GM23338 (cell line): ENCODE results near the gene DLG2. TPM values are rescaled to one million over a fixed set of nuclear protein-coding genes. Genes with fewer than 3 reads are reported as not detected.

Experiments
- ATAC-seq: fragments of 200-7000 bp; cut with Tn5 transposase; 3 replicates; pipeline ENCODE4 v1.9.1; 2020
- DNase-seq: peaks from one replicate; pipeline ENCODE4 v3.0.0-alpha.2; 2015; ENCODE audit warnings: low spot score
- H2AFZ ChIP-seq: fragments of 200-600 bp; sonication (generic); 2 replicates; pipeline ENCODE4 v1.8.0; 2016; ENCODE audit warnings: antibody characterized with exemption, mild to moderate bottlenecking, moderate library complexity
- H3F3A ChIP-seq: fragments of 200-600 bp; sonication (generic); replicated peaks from 2 replicates; pipeline ENCODE4 v1.8.0; 2017; ENCODE audit warnings: antibody characterized with exemption, mixed run types, low read depth
- H3K27ac ChIP-seq: fragments of 200-600 bp; sonication (generic); 2 replicates; pipeline ENCODE4 v1.6.1; 2016; ENCODE audit warnings: low read depth
- H3K27me3 ChIP-seq: fragments of 200-600 bp; sonication (generic); 2 replicates; pipeline ENCODE4 v1.8.0; 2016; ENCODE audit warnings: mild to moderate bottlenecking, mixed run types, moderate library complexity; ENCODE audit not compliant: insufficient read depth
- H3K36me3 ChIP-seq: fragments of 200-600 bp; sonication (generic); 2 replicates; pipeline ENCODE4 v1.8.0; 2016; ENCODE audit warnings: mild to moderate bottlenecking; ENCODE audit not compliant: insufficient read depth
- H3K4me1 ChIP-seq: fragments of 200-600 bp; sonication (generic); 2 replicates; pipeline ENCODE4 v1.8.0; 2016; ENCODE audit warnings: mild to moderate bottlenecking, moderate library complexity; ENCODE audit not compliant: insufficient read depth
- H3K4me2 ChIP-seq: fragments of 200-600 bp; sonication (generic); 2 replicates; pipeline ENCODE4 v1.7.1; 2017; ENCODE audit warnings: mixed run types
- H3K4me3 ChIP-seq: fragments of 200-600 bp; sonication (generic); 2 replicates; pipeline ENCODE4 v1.6.1; 2016; ENCODE audit warnings: mixed run types
- H3K79me2 ChIP-seq: fragments of 200-600 bp; sonication (generic); replicated peaks from 2 replicates; pipeline ENCODE4 v1.8.0; 2017; ENCODE audit warnings: mild to moderate bottlenecking; ENCODE audit not compliant: insufficient read depth
- H3K9me2 ChIP-seq: fragments of 200-600 bp; sonication (generic); 2 replicates; pipeline ENCODE4 v1.8.0; 2017; ENCODE audit not compliant: insufficient read depth
- H4K20me1 ChIP-seq: fragments of 200-600 bp; sonication (generic); replicated peaks from 2 replicates; pipeline ENCODE4 v1.8.0; 2017; ENCODE audit warnings: mild to moderate bottlenecking; ENCODE audit not compliant: insufficient read depth
- H3K27ac Mint-ChIP-seq: 2 replicates; pipeline ENCODE4 v1.8.0; 2020; ENCODE audit warnings: inconsistent platforms, mild to moderate bottlenecking, moderate library complexity, mixed read lengths
- H3K27me3 Mint-ChIP-seq: 3 replicates; pipeline ENCODE4 v1.8.0; 2022; ENCODE audit warnings: low read depth, mild to moderate bottlenecking, moderate library complexity, mixed read lengths, inconsistent platforms; ENCODE audit not compliant: insufficient read depth, poor library complexity
- H3K36me3 Mint-ChIP-seq: 3 replicates; pipeline ENCODE4 v1.8.0; 2021; ENCODE audit warnings: low read depth, mild to moderate bottlenecking, inconsistent platforms, moderate library complexity, mixed read lengths
- H3K4me1 Mint-ChIP-seq: 3 replicates; pipeline ENCODE4 v1.8.0; 2020; ENCODE audit warnings: mild to moderate bottlenecking, inconsistent platforms, mixed read lengths
- H3K4me3 Mint-ChIP-seq: 3 replicates; pipeline ENCODE4 v1.8.0; 2021; ENCODE audit warnings: moderate library complexity, mild to moderate bottlenecking, inconsistent platforms, mixed read lengths
- H3K9me3 Mint-ChIP-seq: 3 replicates; pipeline ENCODE4 v1.8.0; 2020; ENCODE audit warnings: moderate library complexity, mild to moderate bottlenecking, inconsistent platforms, mixed read lengths
- CREB1 ChIP-seq: fragments of 250-450 bp; sonication (Bioruptor Pico); IDR thresholded peaks from 2 replicates; pipeline ENCODE4 v1.5.0; 2020; ENCODE audit warnings: low read depth, mild to moderate bottlenecking, moderate library complexity
- ETS1 ChIP-seq: IDR thresholded peaks from 2 replicates; pipeline ENCODE4 v1.6.1; 2016; ENCODE audit warnings: antibody characterized with exemption
- EZH2 ChIP-seq: fragments of 200-600 bp; sonication (generic); IDR thresholded peaks from one replicate; pipeline ENCODE4 v1.8.0; 2017; ENCODE audit warnings: antibody characterized with exemption, mild to moderate bottlenecking, low read depth; ENCODE audit not compliant: unreplicated experiment
- NANOG ChIP-seq: IDR thresholded peaks from 2 replicates; pipeline ENCODE4 v1.6.1; 2016; ENCODE audit warnings: antibody characterized with exemption, borderline replicate concordance
- REST ChIP-seq: IDR thresholded peaks from one replicate; pipeline ENCODE4 v1.6.1; 2018; ENCODE audit warnings: antibody characterized with exemption; ENCODE audit not compliant: unreplicated experiment
- STAT1 ChIP-seq: IDR thresholded peaks from one replicate; pipeline ENCODE4 v1.6.1; 2016; ENCODE audit warnings: antibody characterized with exemption; ENCODE audit not compliant: unreplicated experiment
- ZNF331 ChIP-seq: fragments of 250-450 bp; sonication (Bioruptor Pico); IDR thresholded peaks from 2 replicates; pipeline ENCODE4 v1.5.0; 2020; ENCODE audit warnings: low read depth, mild to moderate bottlenecking, moderate library complexity
- ZNF462 ChIP-seq: fragments of 250-450 bp; sonication (Bioruptor Pico); IDR thresholded peaks from 2 replicates; pipeline ENCODE4 v1.5.0; 2020; ENCODE audit warnings: mild to moderate bottlenecking, moderate library complexity
- polyA plus RNA-seq: library from polyadenylated mRNA; unstranded; fragments of >200 nt; fragmentation: Nextera tagmentation; extraction: Ambion mirVana; gene quantifications from 2 replicates; pipeline ENCODE4 v1.2.1, GENCODE V29; 2016
- total RNA-seq: library from RNA; depleted of rRNA; stranded (reverse); fragments of >200 nt; shearing (Covaris generic); gene quantifications from 2 replicates; pipeline ENCODE4 v1.2.3, GENCODE V29; 2014

Gene DLG2
- total and polyA plus RNA-seq, 2 experiments from 2014 or later: 19.8 to 21.5 TPM

GRCh38 chr11:85377901-85378300 lies 249.2 kb downstream of the DLG2 start:
- H3K9me2 ChIP-seq: no peaks in the 10 kb centered on the region
- Mint-ChIP-seq H3K27ac (no peak overlapping the region), H3K4me3 (no peak overlapping the region), H3K9me3 (no peaks in the 10 kb centered on the region; the same call in 2 of the 3 replicates), H3K36me3 (peaks cover 5% of the 10 kb centered on the region; the same call in 2 of the 3 replicates), H3K4me1 (no peaks in the 10 kb centered on the region), H3K27me3 (no peaks in the 10 kb centered on the region)
- H3K4me2 ChIP-seq: no peak overlapping the region
- H3F3A ChIP-seq: no peaks in the 10 kb centered on the region
- H3K27me3 ChIP-seq: no peaks in the 10 kb centered on the region
- TF ChIP-seq NANOG (no peak), REST (no peak), ZNF462 (no peak), ZNF331 (CRISPR knock-in tag) (no peak), EZH2 (no peak), CREB1 (CRISPR knock-in tag) (no peak), ETS1 (no peak), STAT1 (no peak)
- no peaks in the 10 kb centered on the region for H3K36me3 ChIP-seq
- no peaks in the 10 kb centered on the region for H3K79me2 ChIP-seq
- DNase-seq: no peak
- no peak overlapping the region for H3K27ac ChIP-seq
- H2AFZ ChIP-seq: no peak overlapping the region
- H3K4me3 ChIP-seq: no peak overlapping the region
- H3K4me1 ChIP-seq: no peaks in the 10 kb centered on the region
- no peaks in the 10 kb centered on the region for H4K20me1 ChIP-seq
- ATAC-seq: no peak
